WTC11 (cell line): ENCODE measurements around the gene SMAD3. TPM values are rescaled to one million over a fixed set of nuclear protein-coding genes. Genes with fewer than 3 reads are reported as not detected.

Experiments
- ATAC-seq: fragments of 200-7000 bp; cut with Tn5 transposase; 2 replicates; pipeline ENCODE4 v1.10.0; 2021; ENCODE audit warnings: mild to moderate bottlenecking, moderate library complexity
- CTCF ChIA-PET: fragments of 300-600 bp; sonication (Branson Sonifier 250); formaldehyde crosslinking; loops from one replicate; lab custom pipeline; 2021; ENCODE audit warnings: antibody characterized with exemption; lab: Charles Lee
- POLR2A ChIA-PET: fragments of 350-600 bp; sonication (Branson Sonifier 250); formaldehyde crosslinking; loops from one replicate; lab custom pipeline; 2021; ENCODE audit warnings: antibody characterized with exemption; lab: Charles Lee
- DNase-seq: peaks from one replicate; pipeline ENCODE4 v3.0.0; 2021; ENCODE audit warnings: low spot score
- H3K27ac Mint-ChIP-seq: 2 replicates; pipeline ENCODE4 v1.8.0; 2021; ENCODE audit warnings: mixed read lengths
- H3K27me3 Mint-ChIP-seq: 2 replicates; pipeline ENCODE4 v1.8.0; 2021; ENCODE audit warnings: low read depth, mild to moderate bottlenecking, moderate library complexity, mixed read lengths
- H3K36me3 Mint-ChIP-seq: 2 replicates; pipeline ENCODE4 v1.8.0; 2021; ENCODE audit warnings: mixed read lengths
- H3K4me1 Mint-ChIP-seq: 2 replicates; pipeline ENCODE4 v1.8.0; 2022; ENCODE audit warnings: mixed read lengths
- H3K4me3 Mint-ChIP-seq: 2 replicates; pipeline ENCODE4 v1.8.0; 2021; ENCODE audit warnings: mild to moderate bottlenecking, moderate library complexity, mixed read lengths
- H3K9me3 Mint-ChIP-seq: 2 replicates; pipeline ENCODE4 v1.8.0; 2021; ENCODE audit warnings: mixed read lengths
- AR ChIP-seq: fragments of 250-450 bp; sonication (Bioruptor Pico); IDR thresholded peaks from 2 replicates; pipeline ENCODE4 v1.9.0; 2021; ENCODE audit warnings: mild to moderate bottlenecking
- ARID4B ChIP-seq: sonication (generic); formaldehyde crosslinking; IDR thresholded peaks from 2 replicates; pipeline ENCODE4 v1.8.0; 2023; ENCODE audit warnings: missing genetic modification reagents, mild to moderate bottlenecking, borderline replicate concordance
- FOXK1 ChIP-seq: sonication (generic); formaldehyde crosslinking; IDR thresholded peaks from 2 replicates; pipeline ENCODE4 v1.8.0; 2022; ENCODE audit warnings: mild to moderate bottlenecking, moderate library complexity, missing genetic modification reagents
- GABPB1 ChIP-seq: sonication (generic); formaldehyde crosslinking; IDR thresholded peaks from 2 replicates; pipeline ENCODE4 v1.8.1; 2023; ENCODE audit warnings: mild to moderate bottlenecking, missing genetic modification reagents
- MXD4 ChIP-seq: fragments of 250-450 bp; sonication (Bioruptor Pico); IDR thresholded peaks from 2 replicates; pipeline ENCODE4 v1.8.0; 2021; ENCODE audit warnings: mild to moderate bottlenecking, moderate library complexity, borderline replicate concordance
- OVOL2 ChIP-seq: fragments of 250-450 bp; sonication (Bioruptor Pico); IDR thresholded peaks from 2 replicates; pipeline ENCODE4 v1.9.0; 2021; ENCODE audit warnings: mild to moderate bottlenecking, borderline replicate concordance
- ZNF532 ChIP-seq: fragments of 250-450 bp; sonication (Bioruptor Pico); IDR thresholded peaks from 2 replicates; pipeline ENCODE4 v1.9.0; 2021; ENCODE audit warnings: mild to moderate bottlenecking, borderline replicate concordance
- ZNF671 ChIP-seq: fragments of 250-450 bp; sonication (Bioruptor Pico); IDR thresholded peaks from 2 replicates; pipeline ENCODE4 v1.8.0; 2021; ENCODE audit warnings: mild to moderate bottlenecking
- total RNA-seq: library from RNA; stranded (reverse); gene quantifications from 3 replicates; pipeline ENCODE4 v1.2.3, GENCODE V29; 2021

SMAD3 gene
- total RNA-seq, 1 experiment from 2014 or later: 34.6 TPM

- TF ChIP-seq AR (CRISPR knock-in tag) (no peak), ARID4B (CRISPR knock-in tag) (no peak), OVOL2 (CRISPR knock-in tag) (no peak), FOXK1 (CRISPR knock-in tag) (no peak)
- TF ChIP-seq, all 79 proteins: peak for 0
Measured at GRCh38 chr15:67080118-67080899, 14.9 kb downstream of the SMAD3 start (continued).

- no peak for DNase-seq
- CTCF ChIA-PET: interaction anchor here (0.6 to 1.1 kb wide), 4 partner anchors 34 to 137 kb away, joined by 3 to 9 read pairs (median 3); no protein-coding TSS in a partner anchor
Measured at GRCh38 chr15:67080900-67081431, 15.6 kb downstream of the SMAD3 start.

GRCh38 chr15:67082007-67082536 lies 16.7 kb downstream of the SMAD3 start:
- peak; percentile 72 for TF ChIP-seq GABPB1
- no peak for TF ChIP-seq ZNF671
- ATAC-seq: no peak
- DNase-seq: no peak
- ChIA-PET CTCF (interaction anchor here (0.8 kb wide), 1 partner anchor 9 kb away, joined by 3 read pairs; no protein-coding TSS in a partner anchor), POLR2A (no interaction called here)
- no peaks in the 10 kb centered on the region for H3K9me3 Mint-ChIP-seq
- peaks cover 88% of the 10 kb centered on the region for H3K4me1 Mint-ChIP-seq
- peaks cover 6% of the 10 kb centered on the region; the same call in 1 of the 2 replicates for H3K36me3 Mint-ChIP-seq
- H3K4me3 Mint-ChIP-seq: no peak overlapping the region
- no peaks in the 10 kb centered on the region for H3K27me3 Mint-ChIP-seq
- H3K27ac Mint-ChIP-seq: peak overlapping the region; percentile 75; the same call in 1 of the 2 replicates

More at GRCh38 chr15:67080900-67081431, 15.6 kb downstream of the SMAD3 start:
- no peak overlapping the region for H3K4me3 Mint-ChIP-seq
- H3K27ac Mint-ChIP-seq: no peak overlapping the region
- peaks cover 2% of the 10 kb centered on the region; the same call in 1 of the 2 replicates for H3K36me3 Mint-ChIP-seq
- H3K9me3 Mint-ChIP-seq: no peaks in the 10 kb centered on the region
- no peaks in the 10 kb centered on the region for H3K27me3 Mint-ChIP-seq
- ATAC-seq: peak; percentile 51
- POLR2A ChIA-PET: interaction anchor here (0.6 kb wide), 1 partner anchor 40 kb away, joined by 4 read pairs; no protein-coding TSS in a partner anchor
- TF ChIP-seq GABPB1: no peak
- H3K4me1 Mint-ChIP-seq: peaks cover 86% of the 10 kb centered on the region

GRCh38 chr15:67083135-67083762 lies 17.8 kb downstream of the SMAD3 start:
- ChIA-PET POLR2A (interaction anchor here (0.6 to 1.1 kb wide), 2 partner anchors 13 to 51 kb away, joined by 3 to 4 read pairs; no protein-coding TSS in a partner anchor), CTCF (interaction anchor here (0.6 kb wide), 1 partner anchor 173 kb away, joined by 5 read pairs; no protein-coding TSS in a partner anchor)
- Mint-ChIP-seq H3K9me3 (no peaks in the 10 kb centered on the region), H3K36me3 (peaks cover 6% of the 10 kb centered on the region; the same call in 1 of the 2 replicates), H3K27me3 (no peaks in the 10 kb centered on the region), H3K4me3 (no peak overlapping the region), H3K27ac (peak overlapping the region; percentile 9; the same call in 1 of the 2 replicates), H3K4me1 (peaks cover 88% of the 10 kb centered on the region)
- ATAC-seq: no peak
- no peak for DNase-seq
- TF ChIP-seq ZNF532 (no peak), MXD4 (CRISPR knock-in tag) (no peak), ARID4B (CRISPR knock-in tag) (no peak)
